ENCODE measurements around the gene RABEP2. TPM values are rescaled to one million over a fixed set of nuclear protein-coding genes. Genes with fewer than 3 reads are reported as not detected.

The RABEP2 gene
- total and polyA plus RNA-seq, 9 of the 15 experiments (the other 6 are each of a cell fraction or from before 2014, with no cell fraction given) = 0.15 to 13.4 (median 3.5) TPM

GRCh38 chr16:28974437-28975157, 49.6 kb upstream of the RABEP2 start, which contains the start of gene SPNS1 (continued):
- TF ChIP-seq TAF9B (IDR thresholded peaks at IDR 0.05; ENCODE audit: partially characterized antibody) = peak; percentile 92
- peak; percentile 70 for TF ChIP-seq FOS (IDR thresholded peaks at IDR 0.05; ENCODE audit: extremely low read depth, insufficient read length)
- TF ChIP-seq YY1 (IDR thresholded peaks at IDR 0.05; ENCODE audit: borderline replicate concordance in 1 of 3, control insufficient read depth in 1 of 3, extremely low read depth in 1 of 3, insufficient read depth in 3 of 3, insufficient read length in 1 of 3, insufficient replicate concordance in 2 of 3, low read depth in 1 of 3, low read length in 2 of 3) = peak; percentile 92 to 99 (median 98)
- peak; percentile 72 for TF ChIP-seq PRDM10 (IDR thresholded peaks at IDR 0.05; ENCODE audit: partially characterized antibody)
- peak in 1 of 2 experiments; percentile 87; a peak in 2 of 4 replicates for TF ChIP-seq ZNF639 (CRISPR knock-in tag; conservative IDR thresholded peaks at IDR 0.05 in 1 of 2, IDR thresholded peaks at IDR 0.05 in 1 of 2)
- TF ChIP-seq ETV5 (CRISPR knock-in tag; IDR thresholded peaks at IDR 0.05; ENCODE audit: low read depth) = peak; percentile 32; the same call in 1 of the 2 replicates
- TF ChIP-seq U2AF2 (optimal IDR thresholded peaks at IDR 0.05; ENCODE audit: low read depth, low read length) = no peak
- no peak for TF ChIP-seq HEY1 (CRISPR knock-in tag; IDR thresholded peaks at IDR 0.05; ENCODE audit: borderline replicate concordance)
- TF ChIP-seq ASH1L (IDR thresholded peaks at IDR 0.05; ENCODE audit: borderline replicate concordance, low read depth, partially characterized antibody) = peak; percentile 87
- peak; percentile 90 for TF ChIP-seq HCFC1 (IDR thresholded peaks at IDR 0.05; ENCODE audit: low read depth, low read length)
- TF ChIP-seq HNRNPUL1 (IDR thresholded peaks at IDR 0.05; ENCODE audit: low read length) = no peak
- TF ChIP-seq CBFA2T3 (IDR thresholded peaks at IDR 0.05) = peak; percentile 46
- no peak for TF ChIP-seq RERE (CRISPR knock-in tag; IDR thresholded peaks at IDR 0.05; ENCODE audit: borderline replicate concordance)
